ENCODE measurements around the gene CLIP3.
A peak's percentile ranks its signal among the peaks of the same experiment; 100 is the strongest.

Gene CLIP3

DNA sequence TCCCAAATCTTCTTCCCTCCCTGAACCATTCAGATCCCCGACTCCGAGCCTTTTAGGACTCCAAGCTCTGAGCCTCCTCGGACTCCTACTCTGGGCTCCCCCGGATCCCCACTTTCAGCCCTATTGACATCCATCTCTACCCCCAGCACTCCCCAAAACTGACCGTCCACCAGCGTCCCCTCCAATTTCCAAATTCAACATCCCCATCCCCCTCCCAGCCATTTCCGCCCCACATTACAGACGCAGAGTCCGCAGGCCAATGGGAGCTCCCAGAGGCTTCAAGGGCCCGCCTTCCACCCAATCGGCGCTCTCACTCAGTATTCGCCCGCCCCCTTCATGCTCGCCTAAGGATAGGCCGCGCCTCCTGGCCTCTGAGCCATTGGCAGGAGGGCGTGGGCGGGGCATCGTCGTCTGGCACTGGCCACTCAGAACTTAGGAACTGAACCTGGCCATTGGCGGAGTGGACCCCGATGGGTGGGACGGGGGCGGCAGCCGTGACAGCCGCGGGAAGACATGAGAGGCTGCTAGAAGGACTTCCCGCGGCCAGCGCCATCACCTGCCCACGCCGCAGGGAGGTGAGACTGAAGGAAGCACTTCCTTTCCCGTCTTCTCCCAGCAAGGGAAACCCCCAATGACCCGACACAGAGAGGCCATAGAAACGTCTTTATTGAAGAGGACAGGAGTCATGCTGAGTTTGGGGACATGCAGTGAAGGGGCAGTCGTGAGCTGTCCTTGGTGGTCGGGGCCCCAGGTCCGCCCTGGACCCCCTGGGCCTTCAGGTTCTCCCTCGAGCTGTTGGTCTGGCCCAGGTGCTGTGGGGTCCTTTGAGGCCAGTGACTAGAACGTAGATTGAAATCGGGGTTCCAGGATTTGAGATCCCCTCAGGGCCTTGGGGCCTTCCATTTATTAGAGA lies 18.4 kb downstream of the CLIP3 start, which contains the start of gene ALKBH6:
TSS of gene ALKBH6 (minus strand) at position 202 of the 913 bp plus-strand sequence. CDS start 816 bp downstream, outside the sequence.
- DNase-seq (ENCODE audit: low spot score), result peak; percentile 100
- Histone ChIP-seq H3K4me1 (ENCODE audit: insufficient read depth, poor library complexity, severe bottlenecking) (no peaks in the 10 kb centered on the region), H3K27me3 (ENCODE audit: insufficient read depth, poor library complexity, severe bottlenecking) (no peaks in the 10 kb centered on the region), H3K9me3 (ENCODE audit: severe bottlenecking) (no peaks in the 10 kb centered on the region), H3K27ac (ENCODE audit: poor library complexity, severe bottlenecking) (peak within 1 kb of the TSS; percentile 22), H3K4me3 (ENCODE audit: severe bottlenecking) (peak within 1 kb of the TSS; percentile 51), H3K36me3 (ENCODE audit: low read depth) (0 out of 2 replicates have a peak, but pooled peaks cover 2% of the 10 kb centered on the region)
- TF ChIP-seq, protein P1, sequence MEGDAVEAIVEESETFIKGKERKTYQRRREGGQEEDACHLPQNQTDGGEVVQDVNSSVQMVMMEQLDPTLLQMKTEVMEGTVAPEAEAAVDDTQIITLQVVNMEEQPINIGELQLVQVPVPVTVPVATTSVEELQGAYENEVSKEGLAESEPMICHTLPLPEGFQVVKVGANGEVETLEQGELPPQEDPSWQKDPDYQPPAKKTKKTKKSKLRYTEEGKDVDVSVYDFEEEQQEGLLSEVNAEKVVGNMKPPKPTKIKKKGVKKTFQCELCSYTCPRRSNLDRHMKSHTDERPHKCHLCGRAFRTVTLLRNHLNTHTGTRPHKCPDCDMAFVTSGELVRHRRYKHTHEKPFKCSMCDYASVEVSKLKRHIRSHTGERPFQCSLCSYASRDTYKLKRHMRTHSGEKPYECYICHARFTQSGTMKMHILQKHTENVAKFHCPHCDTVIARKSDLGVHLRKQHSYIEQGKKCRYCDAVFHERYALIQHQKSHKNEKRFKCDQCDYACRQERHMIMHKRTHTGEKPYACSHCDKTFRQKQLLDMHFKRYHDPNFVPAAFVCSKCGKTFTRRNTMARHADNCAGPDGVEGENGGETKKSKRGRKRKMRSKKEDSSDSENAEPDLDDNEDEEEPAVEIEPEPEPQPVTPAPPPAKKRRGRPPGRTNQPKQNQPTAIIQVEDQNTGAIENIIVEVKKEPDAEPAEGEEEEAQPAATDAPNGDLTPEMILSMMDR (IDR thresholded peaks at IDR 0.05; ENCODE audit: poor library complexity, severe bottlenecking), result no peak
- peak; percentile 98 for ATAC-seq (ENCODE audit: low read depth)

DNA sequence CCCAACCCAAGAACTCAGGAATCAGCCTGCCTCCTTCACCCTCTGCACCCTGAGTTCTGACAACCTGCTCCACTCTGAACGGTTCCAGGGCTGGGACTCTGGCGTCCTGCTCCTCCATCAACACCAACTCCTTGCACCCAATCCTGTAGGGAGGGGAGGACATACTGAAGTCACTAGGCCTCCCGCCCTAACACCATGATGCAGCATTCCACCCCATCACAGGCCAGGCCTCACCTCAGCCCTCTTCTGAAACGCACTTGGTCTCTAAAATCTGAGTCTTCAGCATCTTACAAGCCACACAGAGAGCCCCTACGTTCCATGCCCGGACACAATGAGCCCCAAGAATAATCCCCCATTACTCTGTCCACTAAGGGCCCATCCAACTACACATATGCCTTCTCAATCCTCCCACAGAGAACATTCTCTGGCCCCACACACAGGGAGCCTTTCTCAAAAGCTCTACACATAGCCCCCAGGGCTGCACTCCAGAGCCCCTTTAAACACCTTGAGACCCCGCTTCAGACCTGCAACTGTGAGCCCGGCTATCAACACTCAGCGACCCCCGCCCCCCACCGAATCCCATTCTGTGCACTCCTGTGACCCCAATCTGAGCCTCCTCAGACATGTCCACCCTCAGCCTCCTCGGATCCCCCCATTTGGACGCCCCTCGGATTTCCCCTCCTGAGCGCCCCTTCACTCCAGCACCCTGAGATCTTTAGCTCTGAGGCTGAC lies 19.2 kb downstream of the CLIP3 start:
- Histone ChIP-seq H3K4me3 (ENCODE audit: severe bottlenecking) (peak overlapping the region; percentile 51), H3K9me3 (ENCODE audit: severe bottlenecking) (no peaks in the 10 kb centered on the region), H3K36me3 (ENCODE audit: low read depth) (no peaks in the 10 kb centered on the region), H3K27ac (ENCODE audit: poor library complexity, severe bottlenecking) (peak overlapping the region; percentile 16), H3K27me3 (ENCODE audit: insufficient read depth, poor library complexity, severe bottlenecking) (no peaks in the 10 kb centered on the region), H3K4me1 (ENCODE audit: insufficient read depth, poor library complexity, severe bottlenecking) (no peaks in the 10 kb centered on the region)
- no peak for DNase-seq (ENCODE audit: low spot score)
- no peak for ATAC-seq (ENCODE audit: low read depth)
- TF ChIP-seq, protein P1 (IDR thresholded peaks at IDR 0.05; ENCODE audit: poor library complexity, severe bottlenecking), result no peak

DNA sequence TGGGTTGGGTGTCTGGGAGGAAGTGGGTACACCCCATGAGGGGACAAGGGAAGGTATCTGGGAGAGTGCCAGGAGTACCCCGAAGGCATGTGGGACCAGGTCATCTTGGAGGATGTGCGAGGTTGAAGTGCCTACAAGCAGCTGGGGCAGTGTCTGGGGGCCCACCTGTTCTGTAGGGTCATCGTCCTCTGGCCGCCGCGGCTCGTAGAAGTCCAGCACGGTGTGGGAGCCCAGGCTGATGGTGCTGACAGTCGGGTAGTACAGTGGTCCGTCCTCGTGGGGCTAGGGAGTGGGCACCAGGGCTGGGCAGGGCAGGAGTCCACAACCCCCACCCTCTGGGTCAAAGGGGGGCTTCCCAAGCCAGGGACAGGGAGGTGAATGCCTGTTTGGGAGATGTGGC lies 22.3 kb downstream of the CLIP3 start:
- ATAC-seq (ENCODE audit: low read depth) (no peak), DNase-seq (ENCODE audit: low spot score) (no peak)
- no peaks in the 10 kb centered on the region for H3K36me3 ChIP-seq (ENCODE audit: low read depth)
- H3K4me3 ChIP-seq (ENCODE audit: severe bottlenecking), result no peak overlapping the region
- H3K9me3 ChIP-seq (ENCODE audit: severe bottlenecking), result no peaks in the 10 kb centered on the region
- H3K27me3 ChIP-seq (ENCODE audit: insufficient read depth, poor library complexity, severe bottlenecking), result no peaks in the 10 kb centered on the region
- H3K4me1 ChIP-seq (ENCODE audit: insufficient read depth, poor library complexity, severe bottlenecking), result no peaks in the 10 kb centered on the region
- TF ChIP-seq, protein P1 (IDR thresholded peaks at IDR 0.05; ENCODE audit: poor library complexity, severe bottlenecking), result no peak
- no peak overlapping the region for H3K27ac ChIP-seq (ENCODE audit: poor library complexity, severe bottlenecking)

DNA sequence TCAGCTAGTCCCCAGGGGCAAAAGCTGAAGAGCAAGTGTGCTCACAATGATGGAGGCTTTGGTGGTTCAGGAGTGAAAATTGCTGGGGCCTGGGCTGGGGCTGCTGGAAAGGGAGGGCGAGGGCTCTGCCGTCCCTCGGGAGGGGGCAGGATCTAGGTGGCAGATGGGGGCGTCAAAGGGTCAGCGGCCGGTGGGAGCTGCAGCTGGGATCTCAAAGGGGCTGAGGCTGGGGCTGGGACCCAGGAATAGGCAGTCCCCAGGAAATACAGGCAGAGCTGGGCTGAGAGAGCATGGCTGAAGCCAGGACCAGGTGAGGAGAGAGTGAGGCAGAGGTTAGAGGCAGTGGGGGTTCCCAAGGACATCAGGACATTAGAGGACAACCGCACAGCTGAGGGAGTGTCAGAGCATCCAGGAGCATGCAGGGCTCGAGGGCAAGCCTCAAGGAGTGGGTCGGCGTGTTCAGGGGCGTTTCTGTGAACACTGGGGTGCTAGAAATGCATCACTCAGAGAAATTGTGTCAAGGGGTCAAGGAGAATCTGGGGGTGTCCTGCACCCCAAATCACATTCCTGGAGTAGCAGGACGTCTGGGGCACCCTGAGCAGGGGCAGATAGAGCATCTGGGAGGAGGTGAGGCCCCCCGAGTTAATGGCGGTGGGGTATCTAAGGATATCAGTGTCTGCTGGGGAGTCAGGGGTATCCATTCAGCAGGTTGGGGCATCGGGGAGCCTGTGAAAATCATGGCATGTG lies 22.9 kb downstream of the CLIP3 start:
- peak overlapping the region; percentile 57 for H3K4me3 ChIP-seq (ENCODE audit: severe bottlenecking)
- H3K4me1 ChIP-seq (ENCODE audit: insufficient read depth, poor library complexity, severe bottlenecking), result no peaks in the 10 kb centered on the region
- DNase-seq (ENCODE audit: low spot score), result no peak

More for the DNA sequence above, 22.9 kb downstream of the CLIP3 start:
- no peak for ATAC-seq (ENCODE audit: low read depth)
- H3K27me3 ChIP-seq (ENCODE audit: insufficient read depth, poor library complexity, severe bottlenecking), result no peaks in the 10 kb centered on the region
- TF ChIP-seq, protein P1 (IDR thresholded peaks at IDR 0.05; ENCODE audit: poor library complexity, severe bottlenecking), result no peak
- H3K9me3 ChIP-seq (ENCODE audit: severe bottlenecking), result no peaks in the 10 kb centered on the region
- H3K27ac ChIP-seq (ENCODE audit: poor library complexity, severe bottlenecking), result peak overlapping the region; percentile 26
- no peaks in the 10 kb centered on the region for H3K36me3 ChIP-seq (ENCODE audit: low read depth)

All from RWPE2 (cell line).